LNCAP (cell line): ENCODE results near the gene NPTXR.

ENCODE experiments used
- CTCF ChIP-seq: fragments of 450-650 bp; IDR thresholded peaks from 2 replicates; pipeline ENCODE4 v1.5.1; 2017; ENCODE audit warnings: mild to moderate bottlenecking

Gene NPTXR

GRCh38 chr22:38793317-38793716 lies 50.5 kb downstream of the NPTXR start:
- TF ChIP-seq CTCF, result no peak

DNA sequence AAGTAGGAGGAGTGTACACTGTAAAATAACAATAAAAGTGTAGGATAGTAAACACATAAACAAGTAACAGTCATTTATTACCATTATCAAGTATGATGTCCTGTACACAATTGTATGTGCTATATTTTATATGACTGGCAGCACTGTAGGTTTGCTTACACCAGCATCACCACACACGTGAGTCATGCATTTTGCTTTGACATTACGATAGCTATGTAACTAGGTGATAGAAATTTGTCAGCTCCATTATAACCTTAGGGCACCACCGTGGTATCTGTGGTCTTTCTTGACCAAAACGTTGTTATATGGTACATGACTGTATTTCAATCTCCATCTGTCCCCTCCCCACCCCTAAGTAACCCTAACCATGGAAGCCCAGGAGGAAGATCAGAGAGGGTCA lies 51.0 kb downstream of the NPTXR start:
- TF ChIP-seq CTCF, result no peak

GRCh38 chr22:38789606-38790005 lies 54.2 kb downstream of the NPTXR start:
- TF ChIP-seq CTCF, result no peak

GRCh38 chr22:38788846-38789245 lies 55.0 kb downstream of the NPTXR start:
- TF ChIP-seq CTCF, result no peak

DNA sequence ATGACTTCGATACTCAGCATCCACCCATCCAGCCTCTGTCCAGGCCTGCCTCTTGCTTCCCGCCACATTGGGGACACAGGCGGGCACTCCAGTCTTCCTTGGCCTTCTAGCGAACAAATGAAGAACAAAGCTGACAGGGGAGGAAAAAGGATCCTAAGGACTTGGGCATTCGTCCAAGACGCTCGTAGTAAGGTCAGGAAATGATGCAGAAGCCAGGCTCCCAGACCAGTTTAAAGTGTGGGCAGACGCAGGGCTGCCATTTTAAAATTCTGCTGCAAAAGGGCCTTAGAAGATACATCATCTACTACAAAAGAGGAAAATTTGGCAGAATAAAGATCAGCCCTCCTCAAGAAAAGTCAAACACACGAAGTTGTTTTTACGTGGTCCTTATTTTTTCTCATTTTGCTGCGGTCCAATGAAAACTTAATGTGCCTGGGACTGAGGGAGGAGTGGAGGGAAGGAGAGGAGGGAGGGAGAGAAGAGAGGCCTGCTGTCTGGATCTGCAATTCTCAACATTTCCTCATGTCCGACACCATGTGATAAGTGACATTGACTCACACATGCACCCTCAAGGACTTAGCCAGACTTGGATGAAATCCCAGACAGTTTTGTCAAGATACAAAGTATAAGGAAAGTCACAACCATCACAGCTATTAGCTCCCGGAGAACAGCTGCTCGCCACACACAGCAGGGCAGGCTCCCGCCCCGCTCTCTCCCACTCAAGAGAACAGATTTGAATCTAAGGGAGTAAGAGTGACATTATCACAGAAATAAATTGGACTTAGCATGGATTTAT lies 55.6 kb downstream of the NPTXR start:
- TF ChIP-seq CTCF, result no peak

DNA sequence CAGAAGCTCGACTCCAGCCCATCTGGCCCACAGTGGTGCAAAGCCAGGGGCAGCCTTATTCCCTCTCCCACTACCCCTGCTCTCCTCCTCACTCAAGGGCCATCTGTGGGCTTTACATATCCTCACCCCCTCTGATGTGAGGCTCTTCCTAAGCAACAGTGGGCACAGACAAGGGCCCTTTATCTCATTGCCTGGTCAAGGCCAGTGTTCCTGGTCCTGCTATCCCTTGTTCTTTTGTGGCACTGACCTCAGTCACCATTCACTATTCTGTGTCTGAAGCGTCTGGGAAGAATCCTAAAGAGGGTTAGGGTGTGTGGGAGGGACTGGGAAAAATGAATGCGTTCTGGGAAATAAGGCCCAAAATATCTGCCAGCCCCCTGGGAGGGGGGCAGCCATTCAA lies 57.2 kb downstream of the NPTXR start:
- TF ChIP-seq CTCF, result no peak

DNA sequence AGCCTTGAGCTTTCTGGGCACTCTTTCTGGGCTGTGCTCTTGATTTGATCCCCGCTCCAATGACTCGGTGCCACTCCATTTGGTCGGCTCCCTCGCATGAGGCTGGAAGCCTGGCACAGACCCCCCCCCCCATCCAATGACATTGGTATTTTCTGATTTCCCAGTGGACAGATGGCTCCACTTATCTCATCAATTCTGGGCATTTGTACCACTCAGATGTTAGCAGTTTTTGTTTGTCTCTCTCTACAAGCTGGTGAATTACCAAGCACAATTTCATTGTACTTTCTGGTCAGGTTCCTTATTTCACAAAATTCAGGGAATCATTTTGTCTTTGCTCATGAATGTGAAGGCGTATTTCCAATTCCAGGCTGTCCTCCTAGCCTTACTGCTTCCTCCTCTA lies 59.0 kb downstream of the NPTXR start:
- no peak for TF ChIP-seq CTCF

GRCh38 chr22:38784035-38784434 lies 59.8 kb downstream of the NPTXR start:
- TF ChIP-seq CTCF, result no peak
